Dedifferentiated amniotic fluid mesenchymal stem cell (primary cell): ENCODE results near the gene ARID1B.

Experiments
- DNase-seq: peaks from one replicate; pipeline ENCODE4 v3.0.0-alpha.2; 2016; ENCODE audit errors: extremely low spot score

The ARID1B gene

GRCh38 chr6:157152556-157152955 is 375.4 kb downstream of the ARID1B start:
- no peak for DNase-seq

GRCh38 chr6:157155804-157156203 is 378.6 kb downstream of the ARID1B start:
- no peak for DNase-seq

- DNase-seq, result no peak
Observed at GRCh38 chr6:157157258-157157657, 380.1 kb downstream of the ARID1B start.

- DNase-seq, result no peak
Observed at GRCh38 chr6:157158456-157158855, 381.3 kb downstream of the ARID1B start.

GRCh38 chr6:157158897-157159296 is 381.7 kb downstream of the ARID1B start:
- DNase-seq, result no peak

- DNase-seq, result no peak
Observed at GRCh38 chr6:157159348-157159747, 382.2 kb downstream of the ARID1B start.

GRCh38 chr6:157161912-157162311 is 384.7 kb downstream of the ARID1B start:
- no peak for DNase-seq

GRCh38 chr6:157162766-157163433 is 385.7 kb downstream of the ARID1B start:
- no peak for DNase-seq

GRCh38 chr6:157163434-157164159 is 386.4 kb downstream of the ARID1B start:
- DNase-seq, result no peak

- DNase-seq, result no peak
Observed at GRCh38 chr6:157164972-157165371, 387.8 kb downstream of the ARID1B start.

- DNase-seq, result no peak
Observed at GRCh38 chr6:157166784-157167183, 389.6 kb downstream of the ARID1B start.

- DNase-seq, result no peak
Observed at GRCh38 chr6:157167837-157168236, 390.7 kb downstream of the ARID1B start.

GRCh38 chr6:157168471-157168870 is 391.3 kb downstream of the ARID1B start:
- no peak for DNase-seq

- no peak for DNase-seq
Observed at GRCh38 chr6:157169226-157169625, 392.0 kb downstream of the ARID1B start.

GRCh38 chr6:157169656-157170055 is 392.5 kb downstream of the ARID1B start:
- no peak for DNase-seq

GRCh38 chr6:157170535-157170934 is 393.4 kb downstream of the ARID1B start:
- DNase-seq, result no peak

- no peak for DNase-seq
Observed at GRCh38 chr6:157171801-157172200, 394.6 kb downstream of the ARID1B start.

- DNase-seq, result no peak
Observed at GRCh38 chr6:157172231-157172701, 395.1 kb downstream of the ARID1B start.

- DNase-seq, result no peak
Observed at GRCh38 chr6:157172830-157173536, 395.8 kb downstream of the ARID1B start.

- DNase-seq, result no peak
Observed at GRCh38 chr6:157173776-157174175, 396.6 kb downstream of the ARID1B start.

- DNase-seq, result no peak
Observed at GRCh38 chr6:157174731-157175130, 397.6 kb downstream of the ARID1B start.

GRCh38 chr6:157177731-157178336 is 400.7 kb downstream of the ARID1B start:
- no peak for DNase-seq
